GOT3 (cell line): ENCODE results near the gene PTPRG.

Experiments
- DNase-seq: peaks from one replicate; lab custom pipeline; 2025; ENCODE audit warnings: mixed read lengths; lab: John Stamatoyannopoulos, UW

Gene PTPRG

GRCh38 chr3:61562721-61563312, 1.4 kb downstream of the PTPRG start:
- DNase-seq: no peak

GRCh38 chr3:61563313-61564271, 2.2 kb downstream of the PTPRG start:
- DNase-seq: no peak

GRCh38 chr3:61564395-61565059, 3.2 kb downstream of the PTPRG start:
- peak; percentile 30 for DNase-seq

GRCh38 chr3:61565569-61565968, 4.2 kb downstream of the PTPRG start:
- no peak for DNase-seq

GRCh38 chr3:61568127-61568526, 6.8 kb downstream of the PTPRG start:
- DNase-seq: no peak

- DNase-seq: no peak
These were observed 8.6 kb downstream of the PTPRG start for GRCh38 chr3:61569856-61570580.

- no peak for DNase-seq
These were observed 9.4 kb downstream of the PTPRG start for GRCh38 chr3:61570813-61571212.

- no peak for DNase-seq
These were observed 10.4 kb downstream of the PTPRG start for GRCh38 chr3:61571516-61572336.

GRCh38 chr3:61572879-61573278, 11.5 kb downstream of the PTPRG start:
- DNase-seq: no peak

- DNase-seq: no peak
These were observed 12.1 kb downstream of the PTPRG start for GRCh38 chr3:61573441-61573840.

GRCh38 chr3:61574854-61575253, 13.5 kb downstream of the PTPRG start:
- DNase-seq: no peak

- DNase-seq: no peak
These were observed 14.5 kb downstream of the PTPRG start for GRCh38 chr3:61575893-61576292.

GRCh38 chr3:61577760-61578159, 16.4 kb downstream of the PTPRG start:
- no peak for DNase-seq

GRCh38 chr3:61578667-61579367, 17.4 kb downstream of the PTPRG start:
- no peak for DNase-seq

GRCh38 chr3:61579685-61580084, 18.3 kb downstream of the PTPRG start:
- no peak for DNase-seq

- no peak for DNase-seq
These were observed 19.7 kb downstream of the PTPRG start for GRCh38 chr3:61580982-61581643.

GRCh38 chr3:61582287-61582686, 20.9 kb downstream of the PTPRG start:
- DNase-seq: no peak

- DNase-seq: no peak
These were observed 21.5 kb downstream of the PTPRG start for GRCh38 chr3:61582846-61583245.

GRCh38 chr3:61583890-61584875, 22.8 kb downstream of the PTPRG start:
- DNase-seq: no peak
